HG03558 (cell line): ENCODE results near the gene HDAC7.
"Not testable (repeated sequence)": the region's sequence is repeated elsewhere in the genome, so short reads cannot be mapped to it uniquely, and the experiment has no call there.

Experiments used
- ATAC-seq: cut with Tn5 transposase; IDR thresholded peaks from one replicate; pipeline ENCODE4 v1.9.1; 2021; ENCODE audit warnings: moderate number of reproducible peaks; ENCODE audit not compliant: unreplicated experiment; ENCODE audit errors: extremely low read depth

Gene HDAC7

GRCh38 chr12:47850153-47851084, 30.7 kb upstream of the HDAC7 start:
- no peak for ATAC-seq

GRCh38 chr12:47849261-47849660, 29.6 kb upstream of the HDAC7 start:
- ATAC-seq: no peak

- no peak for ATAC-seq
Observed at GRCh38 chr12:47848853-47849252, 29.1 kb upstream of the HDAC7 start.

- no peak for ATAC-seq
Observed at GRCh38 chr12:47846294-47846996, 26.7 kb upstream of the HDAC7 start.

GRCh38 chr12:47845081-47845480, 25.4 kb upstream of the HDAC7 start:
- no peak for ATAC-seq

GRCh38 chr12:47844264-47845019, 24.7 kb upstream of the HDAC7 start:
- no peak for ATAC-seq

GRCh38 chr12:47843226-47843980, 23.7 kb upstream of the HDAC7 start:
- ATAC-seq: no peak

GRCh38 chr12:47842543-47842942, 22.8 kb upstream of the HDAC7 start:
- not testable (repeated sequence) for ATAC-seq

- no peak for ATAC-seq
Observed at GRCh38 chr12:47841910-47842309, 22.2 kb upstream of the HDAC7 start.

- no peak for ATAC-seq
Observed at GRCh38 chr12:47841501-47841900, 21.8 kb upstream of the HDAC7 start.

GRCh38 chr12:47840571-47840970, 20.9 kb upstream of the HDAC7 start:
- ATAC-seq: no peak

- no peak for ATAC-seq
Observed at GRCh38 chr12:47839214-47839876, 19.6 kb upstream of the HDAC7 start.

GRCh38 chr12:47838286-47838931, 18.7 kb upstream of the HDAC7 start:
- no peak for ATAC-seq

GRCh38 chr12:47837190-47838171, 17.8 kb upstream of the HDAC7 start:
- no peak for ATAC-seq

- ATAC-seq: no peak
Observed at GRCh38 chr12:47835831-47836155, 16.1 kb upstream of the HDAC7 start.

- ATAC-seq: no peak
Observed at GRCh38 chr12:47835006-47835830, 15.5 kb upstream of the HDAC7 start.

GRCh38 chr12:47834199-47834903, 14.6 kb upstream of the HDAC7 start:
- ATAC-seq: no peak
